Stimulated activated CD8-positive, alpha-beta memory T cell treated with anti-CD3 and anti-CD28 coated beads, Interleukin-2, amount 100 ng/mL, for 1 hour (primary cell): Measurements from ENCODE around the gene DNM1.
"Not testable (repeated sequence)": the region's sequence is repeated elsewhere in the genome, so short reads cannot be mapped to it uniquely, and the experiment has no call there.

Source experiments
- DNase-seq, 2 donors: peaks; one replicate each; pipeline ENCODE4 v3.0.0-alpha.2; 2020; ENCODE audit warnings: low read depth in 2 of 2

DNM1 gene

GRCh38 chr9:128178806-128179431, 24.3 kb upstream of the DNM1 start:
- DNase-seq: no peak

GRCh38 chr9:128180001-128180400, 23.2 kb upstream of the DNM1 start:
- no peak for DNase-seq

- no peak for DNase-seq
These were observed 22.7 kb upstream of the DNM1 start for GRCh38 chr9:128180447-128180846.

GRCh38 chr9:128181480-128181879, 21.7 kb upstream of the DNM1 start:
- DNase-seq: not testable (repeated sequence)

- no peak for DNase-seq
These were observed 20.1 kb upstream of the DNM1 start for GRCh38 chr9:128182893-128183588.

- DNase-seq: no peak
These were observed 16.9 kb upstream of the DNM1 start for GRCh38 chr9:128185979-128186965.

GRCh38 chr9:128187361-128187760, 15.8 kb upstream of the DNM1 start:
- DNase-seq: no peak

- no peak for DNase-seq
These were observed 15.0 kb upstream of the DNM1 start for GRCh38 chr9:128188209-128188608.

- no peak for DNase-seq
These were observed 13.2 kb upstream of the DNM1 start for GRCh38 chr9:128190013-128190412.

- peak in 1 of 2 donors; percentile 19 for DNase-seq
These were observed 12.4 kb upstream of the DNM1 start for GRCh38 chr9:128190516-128191405.

GRCh38 chr9:128191406-128192046, 11.7 kb upstream of the DNM1 start, which contains the start of gene CIZ1:
Gene CIZ1, minus strand, starts transcription at chr9:128191572. Its CDS starts 715 bp downstream, at chr9:128190857.
- DNase-seq: peak; percentile 39 to 61

- peak in 1 of 2 donors; percentile 28 for DNase-seq
These were observed 10.4 kb upstream of the DNM1 start for GRCh38 chr9:128192601-128193371.

- DNase-seq: no peak
These were observed 9.6 kb upstream of the DNM1 start for GRCh38 chr9:128193469-128194096.

GRCh38 chr9:128201441-128202369, 1.5 kb upstream of the DNM1 start:
- no peak for DNase-seq

- DNase-seq: no peak
These were observed 543 bp upstream of the DNM1 start for GRCh38 chr9:128202648-128203023.

GRCh38 chr9:128203707-128204551, 750 bp downstream of the DNM1 start:
- no peak for DNase-seq

- DNase-seq: no peak
These were observed 1.7 kb downstream of the DNM1 start for GRCh38 chr9:128204858-128205257.
